SK-N-SH (cell line): ENCODE measurements around the gene SORCS3. TPM values are rescaled to one million over a fixed set of nuclear protein-coding genes. Genes with fewer than 3 reads are reported as not detected.

Source experiments
- CTCF ChIA-PET: fragments of 300-600, 350-600 bp; formaldehyde crosslinking; extraction: SDS; loops from one replicate; lab custom pipeline; 2021; lab: Yijun Ruan, JAX
- POLR2A ChIA-PET: fragments of 350-600 bp; sonication (Branson Sonifier 250); formaldehyde crosslinking; extraction: SDS; loops from one replicate; lab custom pipeline; 2020; ENCODE audit warnings: antibody characterized with exemption, inconsistent platforms; lab: Yijun Ruan, JAX
- DNase-seq: peaks from one replicate; pipeline ENCODE4 v3.0.0; 2012
- H2AFZ ChIP-seq: fragments of 200-600 bp; sonication (generic); 2 replicates; pipeline ENCODE4 v1.8.1; 2016; ENCODE audit warnings: antibody characterized with exemption, mild to moderate bottlenecking, low read depth
- H3F3A ChIP-seq: fragments of 200-600 bp; sonication (generic); replicated peaks from 2 replicates; pipeline ENCODE3; 2016; ENCODE audit warnings: antibody characterized with exemption, mild to moderate bottlenecking; ENCODE audit not compliant: insufficient read depth
- H3K27ac ChIP-seq, 2 experiments: fragments of 200-500 bp in 1 of 2; fragments of 200-600 bp in 1 of 2; sonication (Bioruptor generic) in 1 of 2; sonication (generic), shearing (Covaris generic) in 1 of 2; 2 replicates each; pipeline versions ENCODE4 v1.5.1 to v1.6.1; 2014 to 2016; ENCODE audit warnings: low read depth in 2 of 2, inconsistent platforms in 1 of 2, low read length in 1 of 2, mild to moderate bottlenecking in 1 of 2, mixed read lengths in 1 of 2
- H3K27me3 ChIP-seq: fragments of 200-600 bp; sonication (generic), shearing (Covaris generic); 2 replicates; pipeline ENCODE4 v1.6.1; 2016; ENCODE audit warnings: mixed run types; ENCODE audit not compliant: insufficient read depth
- H3K36me3 ChIP-seq, 2 experiments: fragments of 200-500 bp in 1 of 2; fragments of 200-600 bp in 1 of 2; sonication (Bioruptor generic) in 1 of 2; sonication (generic) in 1 of 2; replicated peaks in 1 of 2; 2 replicates each; pipeline versions ENCODE3 to v1.5.1; 2014 to 2016; ENCODE audit warnings: low read length in 1 of 2, mild to moderate bottlenecking in 1 of 2; ENCODE audit not compliant: insufficient read depth in 2 of 2, control insufficient read depth in 1 of 2
- H3K4me1 ChIP-seq, 2 experiments: fragments of 200-500 bp in 1 of 2; fragments of 200-600 bp in 1 of 2; sonication (Bioruptor generic) in 1 of 2; sonication (generic), shearing (Covaris generic) in 1 of 2; 2 replicates each; pipeline versions ENCODE4 v1.5.1 to v1.6.1; 2014 to 2016; ENCODE audit warnings: low read depth in 1 of 2, low read length in 1 of 2, mixed run types in 1 of 2; ENCODE audit not compliant: insufficient read depth in 2 of 2, control insufficient read depth in 1 of 2
- H3K4me2 ChIP-seq: fragments of 200-600 bp; sonication (generic), shearing (Covaris generic); 2 replicates; pipeline ENCODE4 v1.6.1; 2017; ENCODE audit warnings: mixed run types
- H3K4me3 ChIP-seq, 2 experiments: fragments of 200-500 bp in 1 of 2; fragments of 200-600 bp in 1 of 2; sonication (Bioruptor generic) in 1 of 2; sonication (generic), shearing (Covaris generic) in 1 of 2; 2 replicates each; pipeline versions ENCODE4 v1.5.1 to v1.8.1; 2014 to 2016; ENCODE audit warnings: low read depth in 2 of 2, inconsistent platforms in 1 of 2, low read length in 1 of 2, mild to moderate bottlenecking in 1 of 2, mixed read lengths in 1 of 2, moderate library complexity in 1 of 2
- H3K79me2 ChIP-seq: fragments of 200-600 bp; sonication (generic); 2 replicates; pipeline ENCODE4 v1.8.1; 2017; ENCODE audit warnings: mild to moderate bottlenecking; ENCODE audit not compliant: insufficient read depth
- H3K9ac ChIP-seq: fragments of 200-600 bp; sonication (generic); 2 replicates; pipeline ENCODE4 v1.6.1; 2017; ENCODE audit warnings: mixed run types
- H3K9me2 ChIP-seq: fragments of 200-600 bp; sonication (generic); 2 replicates; pipeline ENCODE4 v1.6.1; 2017; ENCODE audit warnings: mixed run types
- H3K9me3 ChIP-seq: fragments of 200-600 bp; sonication (generic); 2 replicates; pipeline ENCODE4 v1.6.1; 2017; ENCODE audit warnings: mixed run types, mild to moderate bottlenecking, moderate library complexity
- H4K20me1 ChIP-seq: fragments of 200-600 bp; sonication (generic); 2 replicates; pipeline ENCODE4 v1.6.1; 2017; ENCODE audit warnings: mild to moderate bottlenecking, mixed run types; ENCODE audit not compliant: insufficient read depth
- CHD2 ChIP-seq: fragments of 150-350 bp; IDR thresholded peaks from 2 replicates; pipeline ENCODE4 v1.6.1; 2018; ENCODE audit warnings: low read length; ENCODE audit not compliant: partially characterized antibody
- CTCF ChIP-seq: fragments of 200-600 bp; sonication (generic); IDR thresholded peaks from 2 replicates; pipeline ENCODE4 v1.6.1; 2017; ENCODE audit warnings: antibody characterized with exemption, mild to moderate bottlenecking, moderate library complexity
- FOXJ3 ChIP-seq: sonication (generic); formaldehyde crosslinking; IDR thresholded peaks from 2 replicates; pipeline ENCODE4 v1.5.1; 2020; ENCODE audit warnings: mild to moderate bottlenecking, missing genetic modification reagents
- GABPA ChIP-seq: IDR thresholded peaks from 2 replicates; pipeline ENCODE4 v1.4.0; 2012; ENCODE audit warnings: low read depth, mild to moderate bottlenecking
- GATA2 ChIP-seq: sonication (generic); formaldehyde crosslinking; IDR thresholded peaks from 2 replicates; pipeline ENCODE4 v1.5.0; 2020; ENCODE audit warnings: mild to moderate bottlenecking, missing genetic modification reagents
- IRF3 ChIP-seq: fragments of 150-350 bp; IDR thresholded peaks from 2 replicates; pipeline ENCODE4 v1.6.1; 2016; ENCODE audit warnings: mild to moderate bottlenecking, low read depth, low read length
- JUND ChIP-seq: IDR thresholded peaks from 2 replicates; pipeline ENCODE4 v1.4.0; 2012
- MAX ChIP-seq: IDR thresholded peaks from 2 replicates; pipeline ENCODE4 v1.4.0; 2012; ENCODE audit warnings: low read depth
- MXI1 ChIP-seq: IDR thresholded peaks from 2 replicates; pipeline ENCODE4 v1.6.1; 2012; ENCODE audit warnings: mild to moderate bottlenecking, low read depth, low read length, improper control_type of control experiment
- POLR2AphosphoS5 ChIP-seq: IDR thresholded peaks from 2 replicates; pipeline ENCODE4 v1.6.1; 2012; ENCODE audit warnings: low read depth, low read length
- REST ChIP-seq: IDR thresholded peaks from 2 replicates; pipeline ENCODE4 v1.6.1; 2012; ENCODE audit warnings: mild to moderate bottlenecking, low read depth, low read length, moderate library complexity
- RFX5 ChIP-seq: IDR thresholded peaks from 2 replicates; pipeline ENCODE4 v1.6.1; 2012; ENCODE audit warnings: mild to moderate bottlenecking, improper control_type of control experiment, low read length
- TCF12 ChIP-seq: IDR thresholded peaks from 2 replicates; pipeline ENCODE4 v1.4.0; 2012
- TEAD4 ChIP-seq: IDR thresholded peaks from 2 replicates; pipeline ENCODE4 v1.4.0; 2012; ENCODE audit warnings: mild to moderate bottlenecking, borderline replicate concordance; ENCODE audit not compliant: insufficient read depth
- WGBS: methylation state at CpG from one replicate; pipeline ENCODE4 v1.1.6; 2017; ENCODE audit warnings: low lambda C conversion rate; 5-methylcytosine and 5-hydroxymethylcytosine counted together
- polyA plus RNA-seq, 3 experiments: library from polyadenylated mRNA; depleted of rRNA; stranded (reverse); fragments of >200 nt; gene quantifications; 2 replicates each; pipeline ENCODE4 v1.2.3, GENCODE V29; 2012

SORCS3 gene
- polyA plus RNA-seq, 1 of the 3 experiments (the other 2 are of a cell fraction): not detected

- ChIA-PET CTCF (interaction anchor here (1.4 kb wide), 1 partner anchor 25 kb away, joined by 3 read pairs; no protein-coding TSS in a partner anchor), POLR2A (no interaction called here)
- H3K4me2 ChIP-seq: no peak overlapping the region
- H3K79me2 ChIP-seq: no peaks in the 10 kb centered on the region
- no peak for TF ChIP-seq CHD2
- no peak for TF ChIP-seq FOXJ3 (CRISPR knock-in tag)
- TF ChIP-seq MXI1: no peak
- no peak for TF ChIP-seq TCF12
- TF ChIP-seq GATA2 (CRISPR knock-in tag): no peak
- no peak for TF ChIP-seq RFX5
- TF ChIP-seq MAX: no peak
- no peak for TF ChIP-seq TEAD4
- TF ChIP-seq REST: no peak
- TF ChIP-seq CTCF: no peak
- no peak for TF ChIP-seq POLR2AphosphoS5
- no peak for TF ChIP-seq JUND
- no peak for TF ChIP-seq GABPA
- TF ChIP-seq IRF3: no peak
- no peaks in the 10 kb centered on the region for H3K9me3 ChIP-seq
- no peak overlapping the region for H3K27ac ChIP-seq
- H3F3A ChIP-seq: no peaks in the 10 kb centered on the region
- no peak overlapping the region for H2AFZ ChIP-seq
- no peaks in the 10 kb centered on the region for H3K36me3 ChIP-seq
- no peaks in the 10 kb centered on the region for H3K27me3 ChIP-seq
- 11% methylated on average over 4 of the region's 4 CpGs for WGBS
- H4K20me1 ChIP-seq: no peaks in the 10 kb centered on the region
- H3K4me1 ChIP-seq: no peaks in the 10 kb centered on the region; a peak in 1 of 4 replicates
- no peaks in the 10 kb centered on the region for H3K9me2 ChIP-seq
- DNase-seq: no peak
- no peak overlapping the region for H3K9ac ChIP-seq
- no peak overlapping the region for H3K4me3 ChIP-seq
Measured at GRCh38 chr10:105128111-105128510, 487.0 kb downstream of the SORCS3 start.
